HFFc6 (cell line): Measurements from ENCODE around the gene OTUD5. TPM values are rescaled to one million over a fixed set of nuclear protein-coding genes. Genes with fewer than 3 reads are reported as not detected.
"Not testable (repeated sequence)": the region's sequence is repeated elsewhere in the genome, so short reads cannot be mapped to it uniquely, and the experiment has no call there.

Source experiments
- DNase-seq: peaks from one replicate; pipeline ENCODE4 v3.0.0-alpha.2; 2018
- H3K27ac Mint-ChIP-seq: 2 replicates; pipeline ENCODE4 v1.8.0; 2020; ENCODE audit warnings: mild to moderate bottlenecking, mixed read lengths
- H3K27me3 Mint-ChIP-seq: 2 replicates; pipeline ENCODE4 v1.8.0; 2021; ENCODE audit warnings: mild to moderate bottlenecking, moderate library complexity, mixed read lengths; ENCODE audit not compliant: insufficient read depth
- H3K36me3 Mint-ChIP-seq: 2 replicates; pipeline ENCODE4 v1.8.0; 2021; ENCODE audit warnings: low read depth, mixed read lengths
- H3K4me1 Mint-ChIP-seq: 2 replicates; pipeline ENCODE4 v1.8.0; 2020; ENCODE audit warnings: low read depth, mixed read lengths
- H3K4me3 Mint-ChIP-seq: 2 replicates; pipeline ENCODE4 v1.8.0; 2020; ENCODE audit warnings: mild to moderate bottlenecking, moderate library complexity, mixed read lengths
- H3K9me3 Mint-ChIP-seq: 2 replicates; pipeline ENCODE4 v1.8.0; 2020; ENCODE audit warnings: mild to moderate bottlenecking, mixed read lengths
- total RNA-seq, 6 experiments: library from RNA; stranded (reverse); fragmentation: NEBNext Ultra II Directional; extraction: Animal tissue kit (Norgen Biotek cat#: 25700); gene quantifications; 2 replicates in 1 of 6; 3 replicates in 5 of 6; pipeline ENCODE4 v1.2.3, GENCODE V29; 2021
- TF ChIP-seq, protein P1 (sequence below): fragments of 200-600 bp; sonication (generic); IDR thresholded peaks from 2 replicates; pipeline ENCODE4 v1.5.0; 2021; ENCODE audit warnings: antibody characterized with exemption, mild to moderate bottlenecking

OTUD5 gene
- total RNA-seq, 6 experiments from 2014 or later = 47.6 to 55.0 (median 52.7) TPM

DNA sequence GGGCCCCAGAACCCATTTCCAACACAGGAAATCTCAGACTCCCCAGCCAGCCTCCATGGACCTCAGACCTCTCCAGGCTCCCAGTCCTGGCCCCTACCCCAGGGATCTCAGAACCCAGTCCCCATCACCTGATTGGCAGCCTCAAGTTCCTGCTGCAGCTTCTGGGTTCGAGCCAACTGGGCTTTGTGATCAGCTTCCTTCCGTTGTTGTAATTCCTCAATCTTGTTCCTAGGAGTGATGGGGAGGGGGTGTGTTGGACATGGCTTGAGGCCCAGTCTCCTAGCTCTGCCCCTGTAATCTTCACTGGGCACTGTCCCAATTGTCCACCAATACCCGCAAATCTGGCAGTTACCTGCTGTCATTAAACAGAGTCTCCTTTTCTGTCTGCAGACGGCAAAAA, 32.1 kb upstream of the OTUD5 start:
- Mint-ChIP-seq H3K9me3 (no peaks in the 10 kb centered on the region), H3K36me3 (peaks cover 6% of the 10 kb centered on the region; the same call in 1 of the 2 replicates), H3K4me1 (no peaks in the 10 kb centered on the region), H3K4me3 (no peak overlapping the region), H3K27ac (no peak overlapping the region), H3K27me3 (no peaks in the 10 kb centered on the region; the same call in 1 of the 2 replicates)
- DNase-seq = no peak
- TF ChIP-seq, protein P1, sequence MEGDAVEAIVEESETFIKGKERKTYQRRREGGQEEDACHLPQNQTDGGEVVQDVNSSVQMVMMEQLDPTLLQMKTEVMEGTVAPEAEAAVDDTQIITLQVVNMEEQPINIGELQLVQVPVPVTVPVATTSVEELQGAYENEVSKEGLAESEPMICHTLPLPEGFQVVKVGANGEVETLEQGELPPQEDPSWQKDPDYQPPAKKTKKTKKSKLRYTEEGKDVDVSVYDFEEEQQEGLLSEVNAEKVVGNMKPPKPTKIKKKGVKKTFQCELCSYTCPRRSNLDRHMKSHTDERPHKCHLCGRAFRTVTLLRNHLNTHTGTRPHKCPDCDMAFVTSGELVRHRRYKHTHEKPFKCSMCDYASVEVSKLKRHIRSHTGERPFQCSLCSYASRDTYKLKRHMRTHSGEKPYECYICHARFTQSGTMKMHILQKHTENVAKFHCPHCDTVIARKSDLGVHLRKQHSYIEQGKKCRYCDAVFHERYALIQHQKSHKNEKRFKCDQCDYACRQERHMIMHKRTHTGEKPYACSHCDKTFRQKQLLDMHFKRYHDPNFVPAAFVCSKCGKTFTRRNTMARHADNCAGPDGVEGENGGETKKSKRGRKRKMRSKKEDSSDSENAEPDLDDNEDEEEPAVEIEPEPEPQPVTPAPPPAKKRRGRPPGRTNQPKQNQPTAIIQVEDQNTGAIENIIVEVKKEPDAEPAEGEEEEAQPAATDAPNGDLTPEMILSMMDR = no peak

DNA sequence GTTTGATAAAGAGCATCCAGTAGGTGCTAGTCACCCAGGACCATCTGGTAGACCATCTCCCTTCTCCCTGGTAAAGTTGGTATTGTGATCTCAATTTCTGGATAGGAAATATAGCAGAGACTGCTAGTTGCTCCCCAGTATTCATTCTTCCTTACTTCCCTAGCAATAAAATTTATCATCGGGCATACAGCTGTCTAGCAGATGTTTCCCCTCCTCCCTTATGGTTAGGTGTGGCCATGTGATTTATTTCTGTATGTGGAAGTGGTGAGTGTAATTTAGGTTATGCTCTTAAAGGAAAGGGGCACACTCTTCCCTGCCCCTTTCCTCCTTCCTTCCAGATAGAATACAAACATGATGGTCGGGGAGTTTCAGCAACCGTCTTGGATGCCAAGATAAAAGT, 26.5 kb upstream of the OTUD5 start:
- no peaks in the 10 kb centered on the region for H3K9me3 Mint-ChIP-seq
- H3K27ac Mint-ChIP-seq = no peak overlapping the region
- TF ChIP-seq, protein P1 = no peak
- H3K36me3 Mint-ChIP-seq = peaks cover 22% of the 10 kb centered on the region
- no peak overlapping the region for H3K4me3 Mint-ChIP-seq
- no peaks in the 10 kb centered on the region; the same call in 1 of the 2 replicates for H3K27me3 Mint-ChIP-seq
- no peaks in the 10 kb centered on the region for H3K4me1 Mint-ChIP-seq
- no peak for DNase-seq

DNA sequence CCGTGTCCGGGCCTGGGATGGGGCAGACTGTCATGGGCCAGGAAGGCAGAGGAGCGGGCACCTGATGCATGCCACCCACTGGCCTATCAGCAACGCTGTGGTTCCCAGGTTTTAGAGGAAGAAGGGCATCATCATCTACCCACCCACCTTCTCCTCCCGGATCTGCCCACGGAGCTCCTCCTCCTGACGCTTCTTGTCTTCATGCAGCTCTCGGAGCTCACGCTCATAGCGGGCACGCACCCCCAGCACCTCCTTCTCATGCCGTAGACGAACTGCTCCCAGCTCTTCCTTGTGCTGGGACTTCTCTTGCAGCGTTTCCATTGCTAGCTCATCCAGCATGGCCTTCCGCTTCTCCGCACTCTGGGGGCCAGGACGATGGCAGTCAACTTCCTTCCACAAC, 25.7 kb upstream of the OTUD5 start:
- TF ChIP-seq, protein P1 = no peak
- H3K4me3 Mint-ChIP-seq = no peak overlapping the region
- H3K9me3 Mint-ChIP-seq = no peaks in the 10 kb centered on the region
- H3K27me3 Mint-ChIP-seq = no peaks in the 10 kb centered on the region; the same call in 1 of the 2 replicates
- H3K27ac Mint-ChIP-seq = no peak overlapping the region
- DNase-seq = no peak
- H3K4me1 Mint-ChIP-seq = no peaks in the 10 kb centered on the region; the same call in 1 of the 2 replicates
- H3K36me3 Mint-ChIP-seq = peaks cover 24% of the 10 kb centered on the region

DNA sequence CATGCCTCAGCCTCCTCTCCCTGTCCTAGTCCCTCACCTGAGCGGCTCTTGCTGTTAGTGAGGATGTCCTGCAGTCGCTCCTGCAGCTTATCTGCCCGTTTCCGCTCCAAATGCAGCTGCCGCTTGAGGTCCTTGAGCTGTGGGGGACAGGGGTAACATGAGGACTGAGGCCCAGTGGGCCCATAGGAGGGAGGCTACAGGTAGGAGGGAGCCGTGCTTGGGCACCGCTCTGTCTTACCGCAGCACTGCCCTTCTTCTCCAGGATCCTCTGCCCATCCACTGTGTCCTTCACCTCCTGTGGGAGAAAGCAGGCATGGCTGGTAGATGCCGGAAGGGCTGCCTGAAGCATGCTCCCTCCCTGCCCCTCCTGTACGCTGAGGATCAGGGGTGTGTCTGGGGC, 23.8 kb upstream of the OTUD5 start:
- H3K4me1 Mint-ChIP-seq = no peaks in the 10 kb centered on the region; the same call in 1 of the 2 replicates
- no peaks in the 10 kb centered on the region; the same call in 1 of the 2 replicates for H3K27me3 Mint-ChIP-seq
- DNase-seq = no peak
- H3K27ac Mint-ChIP-seq = no peak overlapping the region
- no peak overlapping the region for H3K4me3 Mint-ChIP-seq
- no peaks in the 10 kb centered on the region for H3K9me3 Mint-ChIP-seq
- H3K36me3 Mint-ChIP-seq = peaks cover 24% of the 10 kb centered on the region
- TF ChIP-seq, protein P1 = no peak

DNA sequence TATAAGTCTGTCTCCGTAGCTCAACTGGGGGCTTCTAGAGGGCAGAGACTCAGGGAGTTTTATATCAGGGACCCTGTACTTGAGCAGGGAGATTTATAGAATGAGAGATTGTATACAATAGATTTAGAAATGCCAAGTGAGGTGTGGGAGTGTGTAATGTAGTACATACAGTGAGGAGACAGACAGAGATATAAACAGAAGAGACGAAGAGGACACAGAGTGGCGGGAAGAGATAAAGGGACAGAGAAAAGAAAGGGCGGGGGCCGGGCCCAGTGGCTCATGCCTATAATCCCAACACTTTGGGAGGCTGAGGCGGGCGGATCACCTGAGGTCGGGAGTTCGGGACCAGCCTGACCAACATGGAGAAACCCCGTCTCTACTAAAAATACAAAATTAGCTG, 22.9 kb upstream of the OTUD5 start:
- DNase-seq, H3K27me3 Mint-ChIP-seq, H3K4me1 Mint-ChIP-seq, H3K27ac Mint-ChIP-seq, H3K9me3 Mint-ChIP-seq, H3K4me3 Mint-ChIP-seq: not testable (repeated sequence)
- peaks cover 25% of the 10 kb centered on the region for H3K36me3 Mint-ChIP-seq

DNA sequence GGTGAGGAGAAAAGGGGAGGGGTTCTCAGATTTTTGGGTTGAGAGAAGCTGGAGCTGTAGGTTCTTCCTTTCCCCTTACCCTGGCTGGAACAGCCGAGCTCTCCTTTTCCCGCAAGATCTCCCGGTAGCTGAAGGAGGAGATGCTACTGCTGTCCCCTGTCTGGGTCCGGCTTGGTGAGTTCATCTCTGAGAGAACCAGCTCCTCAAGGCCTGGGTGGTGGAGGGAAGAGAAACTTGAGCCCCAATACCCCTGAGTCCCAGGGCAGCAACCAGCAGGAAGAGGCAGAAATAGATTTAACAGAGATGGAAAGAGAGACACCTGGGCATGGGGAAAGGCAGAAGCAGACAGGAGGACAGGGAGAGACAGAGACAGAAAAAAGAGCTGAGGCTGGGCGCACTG, 20.8 kb upstream of the OTUD5 start:
- TF ChIP-seq, protein P1 = no peak
- no peaks in the 10 kb centered on the region for H3K9me3 Mint-ChIP-seq
- H3K27me3 Mint-ChIP-seq = no peaks in the 10 kb centered on the region; the same call in 1 of the 2 replicates
- H3K4me1 Mint-ChIP-seq = peaks cover 3% of the 10 kb centered on the region
- peaks cover 14% of the 10 kb centered on the region for H3K36me3 Mint-ChIP-seq
- H3K4me3 Mint-ChIP-seq = no peak overlapping the region
- H3K27ac Mint-ChIP-seq = 0 out of 2 replicates have a peak overlapping the region, but pooled peaks have one; percentile 18
- no peak for DNase-seq
